ENCODE results near the gene POLDIP2. TPM values are rescaled to one million over a fixed set of nuclear protein-coding genes. Genes with fewer than 3 reads are reported as not detected.

The POLDIP2 gene
- total RNA-seq, 1 experiment from 2014 or later: 82.8 TPM

GRCh38 chr17:28324267-28324745 is 33.0 kb downstream of the POLDIP2 start:
- no peaks in the 10 kb centered on the region for H3K9me3 Mint-ChIP-seq
- H3K14ac ChIP-seq (ENCODE audit: insufficient read depth, low read length): no peak overlapping the region
- H3K27ac ChIP-seq (ENCODE audit: insufficient read length, low read depth, low read length): no peak overlapping the region
- H4K91ac ChIP-seq (ENCODE audit: insufficient read length, low read depth, low read length): no peak overlapping the region
- no peak overlapping the region for H4K8ac ChIP-seq (replicated peaks; ENCODE audit: insufficient read length, low read depth, low read length)
- H3K4me1 Mint-ChIP-seq: peaks cover 30 to 31% of the 10 kb centered on the region in 2 experiments
- DNase-seq: peak; percentile 5
- TF ChIP-seq CTCF (conservative IDR thresholded peaks at IDR 0.05): no peak
- H2BK120ac ChIP-seq (ENCODE audit: low read depth, low read length, poor library complexity, severe bottlenecking): no peak overlapping the region
- no peak overlapping the region for H2AFZ ChIP-seq (ENCODE audit: low read length)
- no peaks in the 10 kb centered on the region for H3K27me3 ChIP-seq (ENCODE audit: insufficient read depth, low read length)
- no peak overlapping the region for H3K9ac ChIP-seq (ENCODE audit: extremely low read depth, insufficient read length, low read length)
- H3K79me1 ChIP-seq (ENCODE audit: insufficient read depth, low read depth, low read length, poor library complexity, severe bottlenecking): peaks cover 9% of the 10 kb centered on the region
- H3K18ac ChIP-seq (ENCODE audit: insufficient read length, low read depth, low read length): no peak overlapping the region
- H2BK20ac ChIP-seq (ENCODE audit: low read depth, low read length, poor library complexity, severe bottlenecking): no peak overlapping the region
- WGBS (ENCODE audit: extremely low coverage, insufficient read length, low lambda C conversion rate): no CpG with 5 or more reads among the region's 5 CpGs
- no peak overlapping the region for H3T11ph ChIP-seq (ENCODE audit: low read length)
- H2AK5ac ChIP-seq (ENCODE audit: insufficient read length, low read length): no peak overlapping the region
- H4K20me1 ChIP-seq (ENCODE audit: control insufficient read depth, insufficient read depth, insufficient read length): peaks cover 3% of the 10 kb centered on the region
- H3K4me1 ChIP-seq (ENCODE audit: insufficient read depth, low read length): peaks cover 6% of the 10 kb centered on the region
- no peak overlapping the region for H4K5ac ChIP-seq (ENCODE audit: insufficient read length, low read depth, low read length)
- H2BK5ac ChIP-seq (ENCODE audit: insufficient read length, low read length): no peak overlapping the region
- no peak overlapping the region for H3K4me2 ChIP-seq (ENCODE audit: insufficient read depth, insufficient read length, low read length)
- no peak overlapping the region for H3K23ac ChIP-seq (ENCODE audit: insufficient read length, low read depth, low read length)
- peaks cover 15% of the 10 kb centered on the region for H3K23me2 ChIP-seq (ENCODE audit: insufficient read length, low read depth, low read length, poor library complexity, severe bottlenecking)
- H2BK12ac ChIP-seq (ENCODE audit: insufficient read length, low read depth, low read length): no peak overlapping the region
- no peak overlapping the region for H2BK15ac ChIP-seq (ENCODE audit: low read depth, low read length)
- no peak overlapping the region for H3K4ac ChIP-seq (ENCODE audit: low read depth, low read length)
- no peak overlapping the region for H3K4me3 Mint-ChIP-seq
- no peaks in the 10 kb centered on the region for H3K9me3 ChIP-seq (ENCODE audit: control insufficient read depth, low read depth, low read length)
- H3K27ac Mint-ChIP-seq: no peak overlapping the region
- H3K56ac ChIP-seq (ENCODE audit: insufficient read length, low read depth, low read length): no peak overlapping the region
- no peaks in the 10 kb centered on the region for H3K27me3 Mint-ChIP-seq (ENCODE audit: low read depth)
- H3K79me2 ChIP-seq (ENCODE audit: insufficient read depth, low read length): peaks cover 55% of the 10 kb centered on the region
- peaks cover 38 to 65% (median 61%) of the 10 kb centered on the region in 3 experiments; a peak in 6 of 7 replicates for H3K36me3 Mint-ChIP-seq (ENCODE audit: insufficient read depth in 1 of 3, low read depth in 3 of 3)
